GM19395 (cell line): Measurements from ENCODE around the gene C1orf216.
"Not testable (repeated sequence)": the region's sequence is repeated elsewhere in the genome, so short reads cannot be mapped to it uniquely, and the experiment has no call there.

Experiments used
- ATAC-seq: cut with Tn5 transposase; IDR thresholded peaks from one replicate; pipeline ENCODE4 v1.9.1; 2021; ENCODE audit warnings: mild to moderate bottlenecking, moderate library complexity; ENCODE audit not compliant: unreplicated experiment

The C1orf216 gene

GRCh38 chr1:35707601-35708440, 10.9 kb downstream of the C1orf216 start:
- no peak for ATAC-seq

GRCh38 chr1:35706846-35707600, 11.7 kb downstream of the C1orf216 start:
- ATAC-seq, result no peak

DNA sequence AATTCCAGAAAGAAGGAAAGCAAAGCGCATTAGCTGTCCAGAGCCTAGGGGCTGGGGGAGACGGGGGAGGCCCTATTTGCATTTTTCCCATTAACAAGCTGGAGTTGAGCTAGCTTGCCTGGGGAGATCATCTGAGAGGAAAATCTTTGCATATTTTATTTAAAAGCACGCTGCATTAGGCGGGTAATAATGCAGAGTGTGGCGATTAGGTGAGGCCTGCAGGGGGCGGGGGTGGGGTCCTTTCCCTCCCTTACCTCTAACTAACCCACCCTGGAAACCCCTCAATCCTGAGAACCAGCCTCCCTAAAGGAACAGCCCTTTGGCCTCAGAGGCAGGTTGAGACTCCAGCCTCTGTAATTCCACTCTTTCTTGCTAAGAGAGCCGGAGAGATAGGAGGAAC, 16.2 kb downstream of the C1orf216 start:
- ATAC-seq, result no peak

DNA sequence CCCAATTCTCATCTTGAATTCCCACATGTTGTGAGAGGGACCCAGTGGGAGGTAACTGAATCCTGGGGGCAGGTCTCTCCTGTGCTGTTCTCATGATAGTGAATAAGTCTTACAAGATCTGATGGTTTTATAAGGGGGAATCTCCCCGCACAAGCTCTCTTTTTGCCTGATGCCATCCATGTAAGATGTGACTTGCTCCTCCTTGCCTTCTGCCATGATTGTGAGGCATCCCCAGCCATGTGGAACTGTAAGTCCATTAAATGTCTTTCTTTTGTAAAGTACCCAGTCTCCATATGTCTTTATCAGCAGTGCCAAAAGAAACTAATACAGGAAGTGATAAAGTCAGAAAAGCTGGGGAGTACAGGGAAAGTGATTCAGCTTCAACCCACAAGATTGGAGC, 19.5 kb downstream of the C1orf216 start:
- not testable (repeated sequence) for ATAC-seq

DNA sequence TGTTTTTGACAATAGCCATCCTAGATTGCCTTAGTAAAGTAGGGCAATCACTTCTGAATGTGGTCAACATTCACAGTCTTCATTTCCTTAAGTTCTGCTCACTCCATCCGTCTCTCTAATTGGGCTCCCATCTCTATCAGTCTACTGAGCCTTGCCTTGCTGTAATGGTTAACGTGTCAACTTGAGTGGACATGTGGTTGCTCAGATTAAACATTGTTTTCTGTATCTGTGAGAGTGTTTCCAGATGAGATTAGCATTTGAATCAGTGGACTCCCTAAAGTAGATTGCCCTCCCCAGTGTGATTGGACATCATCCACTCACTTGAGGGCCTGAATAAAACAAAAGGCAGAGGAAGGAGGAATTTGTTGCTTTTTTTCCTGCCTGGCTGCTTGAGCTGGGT, 26.4 kb downstream of the C1orf216 start:
- ATAC-seq, result no peak

GRCh38 chr1:35691571-35692220, 27.0 kb downstream of the C1orf216 start:
- no peak for ATAC-seq

- ATAC-seq, result no peak
Measured at GRCh38 chr1:35691080-35691479, 27.6 kb downstream of the C1orf216 start.

DNA sequence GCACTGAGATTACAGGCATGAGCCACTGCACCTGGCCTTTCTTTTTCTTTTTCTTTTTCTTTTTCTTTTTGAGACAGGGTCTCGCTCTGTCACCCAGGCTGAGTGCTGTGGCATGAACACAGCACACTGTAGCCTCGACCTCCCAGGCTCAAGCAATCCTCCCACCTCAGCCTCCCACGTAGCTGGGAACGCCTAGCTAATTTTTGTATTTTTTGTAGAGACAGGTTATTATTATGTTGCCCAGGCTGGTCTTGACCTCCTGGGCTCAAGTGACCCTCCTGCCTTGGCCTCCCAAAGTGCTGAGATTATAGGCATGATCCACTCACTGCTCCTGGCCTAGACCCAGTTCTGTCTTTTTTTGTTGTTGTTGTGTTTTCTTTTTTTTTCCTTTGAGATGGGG, 28.6 kb downstream of the C1orf216 start:
- ATAC-seq, result not testable (repeated sequence)

DNA sequence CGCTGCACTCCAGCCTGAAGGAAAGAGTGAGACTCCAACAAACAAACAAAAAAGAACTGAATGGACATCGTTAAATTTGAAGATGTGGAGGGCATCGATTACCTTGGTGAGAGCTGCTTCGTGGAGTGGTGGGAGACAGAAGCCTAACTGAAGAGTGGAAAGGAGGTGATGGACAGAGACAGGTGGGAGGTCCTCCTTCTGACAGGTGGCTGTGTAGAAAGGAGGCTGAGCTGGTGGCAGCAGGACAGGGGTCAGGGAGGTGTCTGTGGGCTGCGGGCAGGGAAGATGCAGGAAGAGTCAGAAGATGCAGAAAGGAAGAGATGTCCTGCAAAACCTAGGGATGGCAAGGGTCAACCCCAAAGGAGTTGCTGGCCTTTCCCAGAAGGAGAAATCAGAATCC, 30.5 kb downstream of the C1orf216 start:
- ATAC-seq, result no peak

DNA sequence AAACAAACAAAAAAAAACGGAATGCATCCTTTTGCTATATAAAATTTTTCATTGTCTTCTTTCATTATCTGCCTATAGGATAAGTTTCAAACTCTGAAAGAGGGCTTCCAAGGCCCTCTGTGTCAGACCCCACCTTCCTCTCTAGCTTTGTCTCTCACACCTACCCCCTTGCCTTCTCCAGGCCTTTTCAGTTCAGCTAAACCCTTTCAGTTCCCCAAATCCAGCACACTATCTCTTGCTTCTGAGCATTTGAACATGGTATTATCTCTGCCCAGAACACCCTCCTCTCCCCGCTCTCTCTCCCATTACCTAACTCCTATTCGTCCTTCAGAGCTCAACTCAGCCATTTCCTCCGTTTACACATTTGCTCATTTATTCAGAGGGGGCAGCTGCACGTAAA, 35.7 kb downstream of the C1orf216 start:
- ATAC-seq, result no peak

GRCh38 chr1:35680271-35680670, 38.4 kb downstream of the C1orf216 start:
- ATAC-seq, result no peak

- ATAC-seq, result no peak
Measured at GRCh38 chr1:35675773-35676172, 42.9 kb downstream of the C1orf216 start.

- ATAC-seq, result no peak
Measured at GRCh38 chr1:35674111-35674510, 44.6 kb downstream of the C1orf216 start.

- ATAC-seq, result no peak
Measured at GRCh38 chr1:35672116-35672515, 46.6 kb downstream of the C1orf216 start.

GRCh38 chr1:35668506-35668905, 50.2 kb downstream of the C1orf216 start:
- no peak for ATAC-seq

DNA sequence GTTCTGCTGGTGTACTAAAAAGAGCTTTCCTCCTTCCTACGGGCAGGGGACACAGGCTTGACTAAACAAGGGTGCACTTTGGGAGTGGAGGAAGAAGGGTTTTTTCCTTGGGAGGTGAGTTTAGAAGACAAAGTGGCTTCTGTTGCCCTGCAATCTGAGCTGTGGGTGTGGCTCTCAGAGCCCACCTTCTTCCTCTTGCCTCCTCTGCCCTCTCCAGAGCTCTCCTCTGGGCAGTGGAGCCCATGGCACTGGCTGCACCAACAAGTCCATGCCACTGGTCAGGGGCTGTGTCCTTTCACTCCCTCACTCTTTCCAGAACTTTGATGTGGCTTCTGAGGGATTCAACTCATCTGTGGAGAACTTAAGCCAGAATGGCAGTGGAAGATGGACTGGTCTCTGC, 51.8 kb downstream of the C1orf216 start:
- no peak for ATAC-seq

DNA sequence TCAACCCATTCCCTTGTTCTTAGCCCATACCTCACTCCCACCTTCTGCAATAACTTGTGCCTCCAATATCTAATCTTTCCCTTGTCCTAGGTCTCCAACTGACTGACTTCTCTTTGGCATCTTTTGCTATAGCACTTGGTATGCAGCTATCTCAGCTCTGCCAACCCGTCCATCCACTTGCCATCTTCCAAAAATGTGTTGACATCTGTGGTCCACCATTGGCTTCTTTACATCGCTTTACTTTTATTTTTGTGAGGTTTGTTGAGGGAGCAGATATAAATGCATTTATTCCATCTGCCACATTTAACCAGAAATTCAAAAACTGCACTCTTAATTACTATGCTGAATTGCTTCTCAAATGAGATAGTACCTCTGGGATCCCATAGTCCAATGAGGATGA, 52.5 kb downstream of the C1orf216 start:
- ATAC-seq, result no peak
